Measurements from ENCODE around the gene EVC2.

Gene EVC2

DNA sequence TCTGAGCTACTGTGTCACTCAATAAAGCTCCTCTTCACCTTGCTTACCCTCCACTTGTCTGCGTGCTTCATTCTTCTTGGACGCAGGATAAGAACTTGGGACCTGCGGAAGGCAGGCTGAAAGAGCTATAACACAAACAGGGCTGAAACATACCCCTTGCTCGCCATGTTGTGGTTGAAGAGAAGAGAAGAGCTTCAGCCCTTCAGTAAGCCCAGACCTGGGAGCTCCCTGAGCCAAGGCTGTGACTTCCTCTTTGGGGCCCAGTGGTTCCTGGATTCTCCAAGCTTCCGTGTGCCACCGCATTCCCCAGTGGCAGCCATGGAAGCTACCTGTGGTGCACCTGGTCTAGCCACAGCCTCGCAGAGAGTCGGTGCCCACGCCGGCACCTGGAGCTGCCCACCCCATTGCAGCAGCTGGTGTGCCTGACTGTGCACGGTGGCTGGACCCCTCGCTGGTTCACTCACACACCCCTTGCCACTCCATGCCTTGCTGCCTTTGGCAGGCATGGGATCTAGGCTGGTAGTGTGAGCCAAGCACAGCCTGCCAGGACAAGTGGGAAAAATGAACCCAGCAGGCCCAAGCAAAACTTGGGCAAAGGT, 160.6 kb downstream of the EVC2 start:
- no peak for TF ChIP-seq CTCF (IDR thresholded peaks at IDR 0.05)

DNA sequence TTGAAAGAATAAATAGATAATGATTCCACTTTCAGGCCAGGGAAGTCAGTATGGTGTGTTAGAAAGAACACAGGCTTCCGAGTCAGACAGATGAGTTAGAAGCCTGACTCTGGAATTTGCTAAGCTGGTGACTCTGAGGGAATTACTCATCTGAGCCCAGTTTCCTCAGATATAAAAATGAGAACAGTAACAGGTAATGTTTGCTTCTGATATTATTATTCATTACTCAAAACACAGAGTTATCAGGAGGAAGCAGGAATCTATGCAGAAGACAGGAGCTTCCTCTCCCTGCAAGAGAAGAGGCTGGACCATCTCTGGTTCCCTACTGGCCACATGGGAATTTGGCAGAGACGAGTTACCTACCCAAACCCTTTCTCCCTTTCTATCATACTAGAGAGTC, 163.1 kb downstream of the EVC2 start:
- no peak for TF ChIP-seq CTCF (IDR thresholded peaks at IDR 0.05)
- no peaks in the 10 kb centered on the region for H3K27me3 ChIP-seq
- H3K4me3 ChIP-seq (ENCODE audit: low read depth in 1 of 2, low read length in 1 of 2), result no peak overlapping the region
- peaks cover 6% of the 10 kb centered on the region for H3K9me3 ChIP-seq
- H3K27ac ChIP-seq, result no peak overlapping the region
- H3K36me3 ChIP-seq, result no peaks in the 10 kb centered on the region
- no peaks in the 10 kb centered on the region for H3K4me1 ChIP-seq (ENCODE audit: control insufficient read depth in 1 of 2, insufficient read depth in 1 of 2, low read depth in 1 of 2, low read length in 1 of 2)

More for the DNA sequence above, 160.6 kb downstream of the EVC2 start:
- H3K4me3 ChIP-seq (ENCODE audit: low read depth in 1 of 2, low read length in 1 of 2), result no peak overlapping the region
- H3K4me1 ChIP-seq (ENCODE audit: control insufficient read depth in 1 of 2, insufficient read depth in 1 of 2, low read depth in 1 of 2, low read length in 1 of 2), result no peaks in the 10 kb centered on the region
- H3K27me3 ChIP-seq, result no peaks in the 10 kb centered on the region
- H3K36me3 ChIP-seq, result no peaks in the 10 kb centered on the region
- H3K9me3 ChIP-seq, result peaks cover 6% of the 10 kb centered on the region
- no peak overlapping the region for H3K27ac ChIP-seq

- H3K4me3 ChIP-seq (ENCODE audit: low read depth in 1 of 2, low read length in 1 of 2), result no peak overlapping the region
- no peaks in the 10 kb centered on the region for H3K27me3 ChIP-seq
- H3K27ac ChIP-seq, result no peak overlapping the region
- peaks cover 6% of the 10 kb centered on the region for H3K9me3 ChIP-seq
- TF ChIP-seq CTCF (IDR thresholded peaks at IDR 0.05), result no peak
- H3K4me1 ChIP-seq (ENCODE audit: control insufficient read depth in 1 of 2, insufficient read depth in 1 of 2, low read depth in 1 of 2, low read length in 1 of 2), result no peaks in the 10 kb centered on the region
- no peaks in the 10 kb centered on the region for H3K36me3 ChIP-seq
Observed at GRCh38 chr4:5544762-5545161, 163.6 kb downstream of the EVC2 start.

- no peaks in the 10 kb centered on the region for H3K4me1 ChIP-seq (ENCODE audit: control insufficient read depth in 1 of 2, insufficient read depth in 1 of 2, low read depth in 1 of 2, low read length in 1 of 2)
- no peak overlapping the region for H3K27ac ChIP-seq
- H3K36me3 ChIP-seq, result no peaks in the 10 kb centered on the region
- H3K4me3 ChIP-seq (ENCODE audit: low read depth in 1 of 2, low read length in 1 of 2), result no peak overlapping the region
- H3K27me3 ChIP-seq, result no peaks in the 10 kb centered on the region
- TF ChIP-seq CTCF (IDR thresholded peaks at IDR 0.05), result no peak
- peaks cover 6% of the 10 kb centered on the region for H3K9me3 ChIP-seq
Observed at GRCh38 chr4:5543681-5544080, 164.7 kb downstream of the EVC2 start.

GRCh38 chr4:5541169-5541568, 167.2 kb downstream of the EVC2 start:
- Histone ChIP-seq H3K27me3 (no peaks in the 10 kb centered on the region), H3K9me3 (no peaks in the 10 kb centered on the region), H3K4me3 (ENCODE audit: low read depth in 1 of 2, low read length in 1 of 2) (no peak overlapping the region), H3K36me3 (no peaks in the 10 kb centered on the region), H3K4me1 (ENCODE audit: control insufficient read depth in 1 of 2, insufficient read depth in 1 of 2, low read depth in 1 of 2, low read length in 1 of 2) (no peaks in the 10 kb centered on the region), H3K27ac (no peak overlapping the region)
- no peak for TF ChIP-seq CTCF (IDR thresholded peaks at IDR 0.05)

DNA sequence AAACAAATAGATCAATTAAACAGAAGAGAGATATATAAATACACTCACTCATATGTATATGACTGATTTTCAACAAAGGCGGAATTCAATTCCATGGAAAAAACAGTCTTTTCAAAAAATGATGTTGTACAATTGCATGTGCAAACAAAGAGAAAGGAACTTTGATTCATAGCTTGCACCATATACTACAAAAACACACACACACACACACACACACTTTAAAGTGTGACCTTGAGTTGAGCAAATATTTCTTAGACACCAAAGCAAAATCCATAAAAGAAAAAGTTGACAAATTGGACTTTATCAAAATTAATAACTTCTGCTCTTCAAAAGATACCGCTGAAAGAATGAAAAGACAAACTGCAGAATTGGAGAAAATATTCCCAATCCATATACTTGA, 168.8 kb downstream of the EVC2 start:
- H3K27ac ChIP-seq, result no peak overlapping the region
- TF ChIP-seq CTCF (IDR thresholded peaks at IDR 0.05), result no peak
- no peak overlapping the region for H3K4me3 ChIP-seq (ENCODE audit: low read depth in 1 of 2, low read length in 1 of 2)
- H3K27me3 ChIP-seq, result no peaks in the 10 kb centered on the region
- no peaks in the 10 kb centered on the region for H3K36me3 ChIP-seq
- no peaks in the 10 kb centered on the region for H3K9me3 ChIP-seq
- H3K4me1 ChIP-seq (ENCODE audit: control insufficient read depth in 1 of 2, insufficient read depth in 1 of 2, low read depth in 1 of 2, low read length in 1 of 2), result no peaks in the 10 kb centered on the region
